Body of pancreas (tissue), 4 donors: ENCODE results near the gene SMG9.

Experiments
- CTCF ChIP-seq, 7 experiments: fragments of 450-650 bp in 4 of 7; fragments of 200-600 bp in 3 of 7; sonication (generic) in 3 of 7; IDR thresholded peaks; one replicate each; pipeline ENCODE4 v1.5.1; 2016 to 2019; ENCODE audit warnings: antibody characterized with exemption in 7 of 7
- POLR2A ChIP-seq, 3 donors: fragments of 450-650 bp; IDR thresholded peaks; one replicate each; pipeline ENCODE4 v1.6.1; 2016; ENCODE audit warnings: antibody characterized with exemption in 3 of 3, mild to moderate bottlenecking in 2 of 3

GRCh38 chr19:43802216-43802951 is 47.6 kb upstream of the SMG9 start, which contains the start of gene LYPD5:
- no peak for TF ChIP-seq CTCF (IDR thresholded peaks at IDR 0.05)
- no peak for TF ChIP-seq POLR2A (IDR thresholded peaks at IDR 0.05)
